GM19324 (cell line): ENCODE results near the gene GRIP2.

ENCODE experiments used
- ATAC-seq: cut with Tn5 transposase; IDR thresholded peaks from one replicate; pipeline ENCODE4 v1.9.1; 2021; ENCODE audit warnings: mild to moderate bottlenecking, moderate library complexity; ENCODE audit not compliant: unreplicated experiment, low FRiP score

Gene GRIP2

DNA sequence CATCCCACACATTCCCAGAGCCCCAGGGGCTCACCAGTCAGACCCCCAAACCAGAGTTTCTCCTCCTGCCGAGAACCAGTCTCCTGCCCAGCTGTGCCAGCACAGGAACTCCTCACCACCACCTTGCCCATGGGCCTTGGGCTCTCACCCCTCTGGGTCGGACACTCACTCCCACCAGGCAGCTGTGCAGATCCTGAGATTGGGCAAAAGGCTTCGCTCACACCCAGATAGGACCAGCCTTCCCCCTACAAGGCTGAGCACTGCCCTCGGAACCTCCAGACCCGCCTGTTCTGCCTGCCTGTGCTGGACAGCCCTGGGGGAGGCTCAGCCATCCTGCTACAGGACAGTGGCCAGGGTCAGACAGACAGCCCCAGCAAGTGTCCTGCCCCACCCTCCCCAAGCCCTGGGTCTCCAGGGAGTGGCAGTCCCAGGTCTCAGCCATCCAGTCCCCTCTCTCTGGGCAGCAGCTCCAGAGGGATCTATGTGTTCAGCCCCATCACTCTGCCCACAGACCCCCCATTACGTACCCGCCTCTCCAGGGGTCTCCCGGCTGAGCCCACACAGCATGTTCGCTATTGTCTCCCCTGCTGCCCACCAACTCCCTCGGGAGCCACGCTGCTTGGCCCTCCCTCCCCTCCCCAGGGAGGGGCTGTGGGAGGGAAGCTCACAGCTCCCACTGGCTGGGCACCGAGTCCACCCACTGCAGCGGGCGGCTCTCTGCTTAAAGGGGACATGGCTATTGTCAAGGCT, at the start of gene GRIP2:
Gene GRIP2 (minus strand): TSS at position 601 of the 750 bp plus-strand sequence. CDS start 34 bp downstream, at position 567.
- ATAC-seq = no peak

DNA sequence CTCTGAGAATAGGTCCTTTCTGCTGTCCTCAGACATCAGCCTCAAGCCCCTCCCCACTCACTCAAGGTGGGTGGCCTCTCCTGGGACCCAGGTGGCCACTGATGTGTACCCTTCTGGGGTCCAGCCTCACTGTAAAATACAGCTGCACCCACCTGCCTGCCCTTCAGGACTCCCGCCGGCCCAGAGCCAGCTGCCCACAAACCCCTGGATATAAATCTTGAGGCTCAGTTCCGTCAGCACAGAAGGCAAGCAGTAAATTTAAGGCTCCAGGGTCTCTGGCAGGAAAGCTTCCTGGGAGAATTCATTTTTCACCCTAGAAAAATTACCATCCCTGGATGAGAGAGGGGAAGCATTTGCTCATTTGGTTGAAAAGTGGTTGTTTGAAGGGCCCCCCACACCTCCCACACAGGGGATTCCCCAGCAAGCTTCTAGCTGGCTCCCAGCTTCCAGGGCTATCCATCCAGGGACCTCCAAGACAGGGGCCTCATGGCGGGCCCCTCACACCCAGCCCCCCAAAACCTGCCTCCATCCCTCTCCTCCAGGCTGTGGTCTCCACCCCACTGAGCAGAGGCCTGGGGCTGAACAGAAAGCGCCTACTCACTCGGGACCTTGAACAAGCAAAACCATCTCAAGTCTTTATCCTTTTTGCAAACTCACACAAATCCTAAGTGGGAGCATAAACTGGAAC, 48.4 kb upstream of the GRIP2 start:
- no peak for ATAC-seq

DNA sequence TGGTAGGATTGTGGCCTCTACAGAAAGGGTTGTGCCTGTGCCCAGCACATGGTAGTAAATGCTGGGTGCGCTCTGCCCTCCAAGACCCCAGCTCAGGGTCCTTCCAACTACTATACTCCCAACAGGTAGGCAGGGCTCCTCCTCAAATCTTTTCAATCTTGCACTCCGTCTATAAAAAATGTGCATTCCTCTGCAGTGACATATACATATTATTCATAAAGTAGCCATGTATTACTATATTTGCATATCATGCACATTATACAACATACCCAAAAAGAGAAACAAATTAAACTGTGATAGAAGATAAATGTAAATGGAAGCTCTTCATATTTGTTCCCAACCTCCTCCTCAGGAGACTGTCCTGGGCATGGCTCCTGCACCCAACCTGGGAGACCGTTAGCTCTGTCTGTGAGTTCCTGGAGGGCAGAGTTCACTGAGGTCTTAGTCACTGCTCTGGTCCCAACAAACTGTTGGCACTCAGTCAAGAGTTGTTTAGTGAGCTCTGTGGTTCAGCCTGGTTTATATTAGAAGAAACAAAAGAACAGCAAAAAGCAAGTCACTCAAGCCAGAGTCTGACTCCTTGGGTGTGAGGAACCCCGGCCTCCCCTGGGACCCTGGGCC, 47.7 kb upstream of the GRIP2 start:
- no peak for ATAC-seq

DNA sequence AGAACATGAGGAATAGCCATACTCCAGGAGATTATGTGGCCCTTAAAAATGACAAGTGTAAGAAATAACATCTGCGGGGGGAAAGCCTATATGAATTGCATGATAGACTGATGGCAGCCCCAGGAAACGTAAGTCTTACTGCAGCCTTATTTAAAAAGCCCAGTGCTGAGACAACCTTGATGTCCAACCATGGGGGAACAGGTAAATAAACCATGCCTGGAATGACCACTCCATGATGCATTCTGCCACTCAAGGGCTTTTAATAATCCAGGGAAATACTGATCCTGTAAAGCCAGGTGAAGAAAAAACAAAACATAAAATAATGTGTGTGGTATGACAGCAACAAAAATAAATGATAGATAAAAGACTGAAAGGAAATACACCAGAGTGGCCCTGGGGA, 46.5 kb upstream of the GRIP2 start:
- no peak for ATAC-seq

DNA sequence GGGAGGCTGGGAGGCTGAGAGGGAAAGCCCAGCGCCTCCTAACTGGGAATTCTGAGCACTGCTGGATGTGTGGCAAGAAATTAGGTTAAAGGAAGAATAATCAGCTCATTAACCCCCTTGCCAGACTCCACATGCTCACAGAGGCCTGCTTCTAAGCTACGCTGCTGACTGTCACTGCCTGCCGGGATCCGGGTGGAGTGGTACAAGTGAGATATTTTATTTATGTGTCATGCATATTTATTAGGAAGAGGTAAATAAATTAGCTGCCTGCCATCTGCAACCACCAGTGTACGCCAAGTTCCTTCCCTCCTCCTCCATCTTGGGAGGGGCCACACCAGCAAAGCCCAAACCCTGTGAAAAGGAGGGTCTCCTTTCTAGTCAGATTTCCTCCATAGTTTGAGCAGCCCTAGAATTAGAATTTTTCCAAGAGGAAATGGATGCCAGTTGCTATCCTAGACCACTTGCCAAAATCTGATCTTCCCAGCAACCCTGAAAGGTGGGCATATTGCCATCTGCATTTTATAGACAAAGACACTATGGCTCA, 43.5 kb upstream of the GRIP2 start:
- no peak for ATAC-seq

DNA sequence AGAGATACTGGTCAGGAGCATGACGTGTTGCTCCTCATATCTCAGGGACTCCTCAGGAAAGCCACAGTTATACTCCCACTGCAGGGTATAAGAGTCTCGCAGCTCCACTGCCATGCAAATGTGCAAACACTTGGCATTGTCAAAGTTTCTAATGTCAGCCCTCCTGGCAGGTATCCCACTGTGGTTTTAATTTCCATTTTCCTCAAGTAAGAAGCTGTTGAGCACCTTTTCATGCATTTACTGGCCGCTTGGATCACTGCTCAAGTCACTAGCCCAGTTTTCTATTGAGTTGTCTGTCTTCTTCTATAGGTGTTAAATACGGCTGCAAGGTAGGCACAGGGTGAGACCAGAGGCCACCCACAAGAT, 41.9 kb upstream of the GRIP2 start:
- no peak for ATAC-seq

DNA sequence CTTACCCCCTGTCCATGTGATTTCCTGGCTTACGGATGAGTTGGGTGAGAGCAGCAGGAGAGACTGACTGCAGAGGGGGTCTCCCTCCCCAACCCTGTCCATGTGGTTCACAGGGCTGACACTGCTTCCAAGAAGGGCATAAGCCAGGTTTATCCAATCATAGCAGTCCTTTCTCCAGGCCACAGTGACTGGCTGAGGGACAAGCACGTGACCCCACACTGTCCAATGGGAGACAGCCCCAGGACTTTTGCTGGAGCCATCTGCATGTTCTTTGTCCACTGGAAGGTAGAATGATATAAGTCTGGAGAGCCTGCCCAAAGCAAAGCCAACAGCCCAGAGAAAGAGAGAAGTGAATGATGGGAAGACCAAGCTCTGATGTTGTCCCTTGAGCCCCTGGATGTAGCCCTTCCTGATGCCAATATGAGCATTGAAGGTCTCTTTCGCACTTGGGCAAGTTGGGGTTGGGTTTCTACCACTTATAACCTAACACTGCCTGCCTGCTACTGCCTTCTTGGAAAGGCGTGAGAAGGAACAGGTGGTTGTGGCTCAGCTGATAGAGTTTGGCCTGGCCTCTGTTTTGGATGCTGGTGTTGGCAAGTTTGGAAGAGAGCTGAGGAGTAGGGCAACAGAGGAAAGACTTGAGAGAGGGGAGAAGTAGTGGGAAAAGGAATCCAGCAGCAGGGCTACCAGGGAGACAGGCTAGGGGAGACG, 41.3 kb upstream of the GRIP2 start:
- ATAC-seq = no peak

DNA sequence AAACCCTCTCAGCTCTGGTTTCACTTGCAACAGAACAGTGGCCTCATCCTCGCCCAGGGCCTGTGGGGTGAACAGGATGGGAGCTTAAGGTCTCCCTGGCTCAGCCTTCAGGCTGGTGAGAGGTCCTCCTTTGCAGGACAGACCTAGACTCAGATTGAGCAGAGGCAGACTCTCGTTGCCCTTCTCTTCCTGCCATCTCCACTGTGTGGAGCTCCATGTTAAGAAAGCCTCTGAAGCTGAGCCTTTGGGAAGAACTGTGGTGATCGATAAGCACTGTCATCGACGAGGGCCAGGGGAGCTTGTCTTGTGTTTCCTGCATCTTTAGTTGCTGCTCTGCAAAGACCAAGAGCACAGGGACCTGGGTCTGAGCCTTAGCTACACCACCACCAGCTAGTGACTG, 37.8 kb upstream of the GRIP2 start:
- ATAC-seq = no peak

DNA sequence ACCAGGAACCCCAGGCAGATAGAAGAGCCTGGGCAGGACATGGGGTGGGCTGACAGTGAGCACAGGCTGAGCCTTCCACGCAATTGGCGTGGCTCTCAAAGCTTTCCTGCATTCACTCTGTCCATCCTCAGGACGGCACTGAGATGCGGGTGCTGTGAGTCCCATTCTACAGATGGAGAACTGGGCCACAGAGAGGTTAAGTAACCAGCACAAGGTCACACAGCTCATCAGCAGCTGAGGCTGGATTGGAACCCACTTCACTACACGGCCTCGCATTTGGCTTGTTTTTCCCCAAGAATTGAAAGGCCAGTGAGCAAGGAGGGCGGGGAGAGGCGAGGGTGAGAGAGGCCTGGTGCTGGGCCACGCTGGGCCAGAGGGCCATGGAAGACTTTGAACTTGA, 36.0 kb upstream of the GRIP2 start:
- no peak for ATAC-seq

DNA sequence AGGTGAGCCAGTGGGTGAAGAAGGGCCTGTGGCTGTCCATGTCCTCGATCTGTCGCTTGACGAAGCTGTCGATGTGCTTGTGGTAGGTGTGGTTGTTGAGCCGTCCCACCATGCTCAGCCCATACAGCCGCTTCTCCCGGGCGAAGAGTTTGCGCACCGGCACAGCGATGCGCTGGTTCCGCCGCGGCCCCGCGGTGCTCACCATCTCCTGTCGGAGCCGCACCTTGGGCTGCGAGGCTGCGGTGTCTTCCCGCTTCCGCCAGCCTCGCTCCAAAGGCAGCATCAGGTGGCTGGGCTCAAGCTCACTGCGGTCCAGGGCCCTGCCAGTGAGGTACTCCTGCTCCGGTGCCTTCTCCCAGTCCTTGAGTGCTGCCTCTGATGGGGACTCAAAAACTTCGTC, 34.0 kb upstream of the GRIP2 start:
- no peak for ATAC-seq

DNA sequence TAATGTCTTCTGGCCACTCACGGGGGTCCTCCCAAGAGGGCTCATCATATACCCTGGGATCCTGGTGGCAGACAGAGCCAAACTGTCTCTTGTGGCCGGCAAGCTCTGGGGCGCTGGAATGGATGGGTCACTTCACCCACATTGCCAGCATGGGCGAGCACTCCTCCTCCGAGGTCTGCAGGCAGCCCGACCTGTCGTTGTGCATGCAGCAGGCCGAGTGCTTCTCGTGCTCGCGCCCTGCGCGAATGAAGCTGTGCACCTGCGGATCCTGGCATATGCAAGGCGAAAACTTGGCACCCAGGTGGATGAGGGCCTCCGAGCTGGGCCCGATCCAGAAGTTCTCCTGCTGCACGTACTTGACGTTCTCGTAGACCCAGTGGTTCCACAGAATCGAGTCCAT, 33.6 kb upstream of the GRIP2 start:
- ATAC-seq = no peak

DNA sequence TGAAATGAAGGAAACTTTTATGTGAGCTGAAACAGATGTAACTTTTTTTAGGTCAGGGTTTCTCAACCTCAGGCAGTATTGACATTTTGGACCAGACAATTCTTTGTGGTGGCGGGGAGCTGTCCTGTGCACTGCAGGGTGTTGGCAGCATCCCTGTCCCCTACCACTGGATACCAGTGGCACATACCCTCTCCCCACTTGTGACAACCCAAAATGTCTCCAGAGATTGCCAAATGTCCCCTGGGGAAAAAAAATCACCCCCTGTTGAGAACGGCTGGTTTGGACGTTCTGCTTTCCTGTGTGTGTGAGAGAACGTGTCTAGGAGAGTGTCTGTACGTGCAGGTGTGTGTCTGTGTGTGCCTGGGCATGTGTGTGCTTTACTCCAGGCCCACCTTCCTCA, 30.7 kb upstream of the GRIP2 start:
- no peak for ATAC-seq

DNA sequence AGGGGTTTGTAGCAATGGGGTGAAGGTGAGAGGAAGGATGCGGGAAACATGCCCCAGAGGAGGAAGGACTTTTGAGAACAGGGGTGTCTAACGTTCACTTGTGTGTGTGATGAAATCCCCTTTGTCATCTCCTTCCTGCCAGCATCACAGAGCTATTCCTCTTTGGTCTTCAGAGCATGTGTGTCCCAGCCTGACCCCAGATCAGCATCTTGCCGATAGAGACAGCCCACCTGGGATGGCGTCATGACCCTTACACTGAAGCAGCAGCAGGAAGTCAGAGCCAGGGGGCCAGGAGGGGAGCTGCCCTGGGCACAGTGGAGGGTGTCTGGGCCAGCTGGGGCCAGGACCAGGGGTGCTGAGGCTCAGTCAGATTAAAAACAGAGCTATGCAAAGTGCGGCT, 29.9 kb upstream of the GRIP2 start:
- no peak for ATAC-seq

DNA sequence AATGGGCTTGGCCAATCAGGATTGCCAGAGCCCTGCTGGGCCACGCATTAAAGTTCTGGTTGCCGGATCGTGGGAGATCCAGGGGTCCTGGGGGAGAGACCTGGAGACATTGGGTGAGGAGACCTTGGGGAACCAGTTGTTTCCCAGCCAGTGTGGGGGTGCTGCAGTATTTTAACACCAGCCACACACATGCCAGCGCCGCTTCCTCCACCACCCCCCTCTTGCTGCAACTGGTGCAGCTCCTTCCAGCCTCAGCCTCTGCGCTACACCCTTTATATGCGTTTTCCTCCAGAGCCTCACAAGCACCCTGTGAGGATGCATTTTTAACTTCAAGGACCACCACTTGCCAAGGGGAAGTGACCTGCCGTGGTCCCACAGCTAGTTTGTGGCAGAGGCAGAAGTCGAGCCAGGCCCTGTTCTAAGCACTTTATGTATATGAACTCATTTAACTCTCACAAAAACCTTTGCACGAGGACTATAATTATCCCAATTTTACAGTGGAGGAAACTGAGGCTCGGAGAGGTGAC, 29.4 kb upstream of the GRIP2 start:
- no peak for ATAC-seq

DNA sequence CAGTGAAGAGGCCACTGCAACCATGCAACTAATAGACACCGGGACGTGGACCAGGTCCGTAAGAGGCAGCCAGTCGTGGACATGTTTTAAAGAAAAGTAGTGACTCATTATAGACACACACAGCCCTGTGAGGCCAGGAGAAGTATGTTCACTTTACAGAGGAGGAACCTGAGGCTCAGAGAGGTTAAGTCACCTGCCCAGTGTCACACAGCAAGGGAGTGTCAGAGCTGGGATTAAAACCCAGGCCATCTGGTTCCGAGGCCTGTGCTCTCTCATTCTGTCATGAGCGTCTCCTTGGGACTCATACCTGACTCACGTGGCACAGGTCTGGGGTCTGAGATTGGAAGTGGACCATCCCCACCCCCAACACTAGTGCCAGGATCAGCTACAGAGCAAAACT, 28.1 kb upstream of the GRIP2 start:
- no peak for ATAC-seq

DNA sequence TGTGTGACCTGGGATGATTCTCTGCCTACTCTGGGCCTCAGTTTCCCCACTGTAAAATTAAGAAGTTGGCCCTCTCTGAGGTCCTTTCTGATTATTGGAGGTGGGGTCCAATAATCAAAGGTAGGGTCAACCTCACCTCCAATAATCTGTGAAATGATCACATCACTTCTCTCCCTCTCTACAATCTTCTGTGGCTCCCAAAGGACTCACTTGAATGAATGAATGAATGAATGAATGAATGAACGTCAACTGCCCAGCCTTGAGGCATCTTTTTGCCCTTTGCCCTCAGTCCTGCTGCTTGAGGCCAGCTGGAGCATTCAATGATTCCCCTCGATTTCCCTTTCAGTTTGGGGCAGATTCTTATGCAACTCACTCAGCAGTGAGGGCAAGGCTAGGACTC, 26.7 kb upstream of the GRIP2 start:
- ATAC-seq = no peak

DNA sequence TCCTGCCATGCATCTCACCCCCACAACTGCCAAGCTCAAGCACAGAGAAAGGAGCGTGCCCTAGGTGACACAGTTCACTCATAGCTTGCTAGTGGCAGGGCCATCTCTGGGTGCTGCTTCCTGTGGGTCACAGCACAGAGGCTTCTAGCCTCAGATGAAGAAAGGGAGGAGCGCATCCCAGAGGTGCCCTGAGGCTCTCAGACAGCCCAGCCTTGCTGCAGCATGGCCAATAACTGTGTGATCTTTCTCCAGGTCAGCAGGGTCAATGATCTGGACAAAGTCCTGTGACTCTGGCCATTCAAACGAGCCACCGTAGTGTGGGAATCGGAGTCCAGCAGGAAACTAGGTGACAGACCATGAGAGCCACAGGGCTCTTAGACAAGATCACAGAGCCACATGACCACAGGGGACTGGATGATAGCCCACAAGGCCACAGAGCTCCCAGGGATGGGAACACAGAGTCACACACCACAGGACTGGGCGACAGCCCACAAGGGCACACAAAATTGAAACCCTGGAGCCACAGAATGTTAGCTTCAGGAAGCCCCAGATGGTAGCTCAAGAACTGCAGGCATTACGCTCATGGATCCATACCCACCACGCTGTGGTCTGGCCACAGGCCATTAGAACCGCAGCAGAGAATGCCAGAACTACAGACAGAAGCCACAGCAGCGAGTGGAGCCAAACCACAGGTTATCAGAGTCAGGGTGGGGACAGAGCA, 25.9 kb upstream of the GRIP2 start:
- no peak for ATAC-seq

DNA sequence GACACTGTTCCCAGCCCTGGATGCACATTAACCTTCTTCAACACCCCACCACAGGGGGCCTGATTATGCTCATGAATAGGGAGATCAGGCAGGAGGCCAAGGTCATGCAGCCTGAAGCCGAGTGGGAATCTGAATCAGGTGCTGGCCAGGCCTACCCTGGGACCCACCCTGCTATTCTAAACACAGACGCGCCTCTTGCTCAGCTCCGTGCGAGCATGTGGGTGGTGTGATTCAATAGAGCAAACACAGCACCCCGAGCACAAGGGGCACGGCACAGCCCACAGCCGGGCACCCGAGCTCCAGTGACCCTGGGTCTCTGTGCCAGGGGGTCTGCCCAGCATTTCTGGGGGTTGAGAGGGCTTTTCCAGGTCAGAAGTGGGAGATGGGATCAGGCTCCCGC, 24.6 kb upstream of the GRIP2 start:
- no peak for ATAC-seq

DNA sequence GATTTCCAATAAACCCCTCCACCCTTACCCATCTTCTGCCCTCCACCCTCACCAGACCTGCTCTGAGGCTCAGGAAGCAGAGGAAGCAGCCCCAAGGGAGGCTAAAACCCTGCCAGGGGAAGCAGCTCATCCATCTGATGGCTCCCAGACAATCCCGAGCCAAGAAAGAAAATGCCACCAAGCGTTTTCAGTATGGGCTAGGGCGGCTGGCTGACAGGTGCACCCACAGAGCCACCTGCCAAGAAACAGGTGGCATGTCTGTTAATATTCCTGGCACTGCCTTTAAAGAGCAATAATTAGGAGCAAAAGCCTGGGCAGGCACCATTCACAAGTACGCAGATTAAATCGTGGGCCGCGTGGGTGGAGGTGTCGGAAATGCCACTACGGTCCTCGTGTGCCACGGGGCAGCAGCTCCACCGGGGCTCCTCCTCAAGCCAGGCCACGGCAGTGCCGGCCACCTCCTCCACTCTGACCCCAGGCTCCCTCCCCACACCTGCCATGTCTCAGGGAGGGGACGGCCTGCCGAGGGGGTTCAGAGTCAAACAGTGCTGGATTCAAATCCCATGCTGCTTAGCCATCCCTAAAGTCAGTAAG, 23.9 kb upstream of the GRIP2 start:
- ATAC-seq = no peak
